Ishikawa (cell line): ENCODE data around the gene DNAJB13.

Experiments
- CEBPB ChIP-seq: IDR thresholded peaks from 2 replicates; pipeline ENCODE4 v1.6.1; 2012
- CREB1 ChIP-seq: IDR thresholded peaks from 2 replicates; pipeline ENCODE4 v1.6.1; 2012; ENCODE audit warnings: low read depth
- EGR1 ChIP-seq: IDR thresholded peaks from 2 replicates; pipeline ENCODE4 v1.6.1; 2012
- EP300 ChIP-seq: IDR thresholded peaks from 2 replicates; pipeline ENCODE4 v1.6.1; 2012; ENCODE audit warnings: borderline replicate concordance
- FOXM1 ChIP-seq: IDR thresholded peaks from 2 replicates; pipeline ENCODE4 v1.6.1; 2012; ENCODE audit warnings: low read depth, borderline replicate concordance
- NFIC ChIP-seq: IDR thresholded peaks from 2 replicates; pipeline ENCODE4 v1.6.1; 2012
- RAD21 ChIP-seq: IDR thresholded peaks from 2 replicates; pipeline ENCODE4 v1.6.1; 2012; ENCODE audit warnings: low read depth
- TAF1 ChIP-seq: IDR thresholded peaks from 2 replicates; pipeline ENCODE4 v1.6.1; 2012; ENCODE audit warnings: low read depth, mild to moderate bottlenecking
- TCF12 ChIP-seq: IDR thresholded peaks from 2 replicates; pipeline ENCODE4 v1.6.1; 2012; ENCODE audit warnings: low read depth
- TEAD4 ChIP-seq: IDR thresholded peaks from 2 replicates; pipeline ENCODE4 v1.6.1; 2012
- YY1 ChIP-seq: IDR thresholded peaks from 2 replicates; pipeline ENCODE4 v1.6.1; 2012; ENCODE audit warnings: low read depth
- ZBTB7A ChIP-seq: IDR thresholded peaks from 2 replicates; pipeline ENCODE4 v1.6.1; 2012; ENCODE audit warnings: low read depth
- TF ChIP-seq, protein P1 (sequence below): IDR thresholded peaks from 2 replicates; pipeline ENCODE4 v1.6.1; 2012; ENCODE audit warnings: low read depth, mild to moderate bottlenecking
- TF ChIP-seq, protein P2 (sequence below): IDR thresholded peaks from 2 replicates; pipeline ENCODE4 v1.6.1; 2012
- TF ChIP-seq, protein P3 (sequence below): IDR thresholded peaks from 2 replicates; pipeline ENCODE4 v1.6.1; 2012

DNAJB13 gene

DNA sequence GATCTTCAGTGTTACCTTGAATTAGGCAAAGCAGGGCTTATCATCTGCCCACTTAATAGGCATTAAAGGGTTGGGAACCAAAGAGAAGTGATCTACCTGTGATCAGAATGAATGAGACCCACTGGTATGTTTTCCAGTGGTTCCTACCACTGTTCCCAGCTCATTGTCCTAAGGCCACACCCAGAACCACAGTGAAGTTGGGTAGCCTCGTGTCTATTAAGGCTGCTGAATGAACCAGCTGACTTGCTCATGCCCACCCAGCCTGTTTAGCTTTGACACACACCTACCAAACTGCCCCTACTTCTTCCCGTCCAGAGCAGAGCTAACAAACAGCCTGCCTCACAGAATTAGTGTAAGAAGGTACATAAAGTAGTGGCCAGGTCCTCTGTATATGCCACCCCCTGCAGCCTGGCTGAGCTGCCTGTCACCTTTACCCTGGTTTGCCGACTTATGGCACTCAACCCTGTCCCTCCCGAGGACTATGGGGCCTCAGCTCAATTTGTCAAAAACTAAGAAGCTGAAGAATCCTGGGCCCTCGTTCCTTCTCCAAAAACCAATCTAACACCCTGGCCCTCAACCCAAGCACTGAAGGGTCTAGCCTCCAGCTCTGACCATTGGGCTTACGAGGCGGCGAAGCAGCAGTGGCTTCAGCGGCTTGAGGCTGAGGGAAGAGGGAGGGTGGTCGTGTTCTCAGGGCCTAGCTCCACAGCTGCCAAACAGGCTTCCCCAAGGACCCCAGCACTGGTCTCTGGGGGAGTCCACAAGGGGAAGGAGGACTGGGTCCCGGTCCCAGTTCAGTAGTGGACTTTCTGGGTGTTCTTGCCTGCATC lies 22.0 kb downstream of the DNAJB13 start:
- TF ChIP-seq, protein P1, sequence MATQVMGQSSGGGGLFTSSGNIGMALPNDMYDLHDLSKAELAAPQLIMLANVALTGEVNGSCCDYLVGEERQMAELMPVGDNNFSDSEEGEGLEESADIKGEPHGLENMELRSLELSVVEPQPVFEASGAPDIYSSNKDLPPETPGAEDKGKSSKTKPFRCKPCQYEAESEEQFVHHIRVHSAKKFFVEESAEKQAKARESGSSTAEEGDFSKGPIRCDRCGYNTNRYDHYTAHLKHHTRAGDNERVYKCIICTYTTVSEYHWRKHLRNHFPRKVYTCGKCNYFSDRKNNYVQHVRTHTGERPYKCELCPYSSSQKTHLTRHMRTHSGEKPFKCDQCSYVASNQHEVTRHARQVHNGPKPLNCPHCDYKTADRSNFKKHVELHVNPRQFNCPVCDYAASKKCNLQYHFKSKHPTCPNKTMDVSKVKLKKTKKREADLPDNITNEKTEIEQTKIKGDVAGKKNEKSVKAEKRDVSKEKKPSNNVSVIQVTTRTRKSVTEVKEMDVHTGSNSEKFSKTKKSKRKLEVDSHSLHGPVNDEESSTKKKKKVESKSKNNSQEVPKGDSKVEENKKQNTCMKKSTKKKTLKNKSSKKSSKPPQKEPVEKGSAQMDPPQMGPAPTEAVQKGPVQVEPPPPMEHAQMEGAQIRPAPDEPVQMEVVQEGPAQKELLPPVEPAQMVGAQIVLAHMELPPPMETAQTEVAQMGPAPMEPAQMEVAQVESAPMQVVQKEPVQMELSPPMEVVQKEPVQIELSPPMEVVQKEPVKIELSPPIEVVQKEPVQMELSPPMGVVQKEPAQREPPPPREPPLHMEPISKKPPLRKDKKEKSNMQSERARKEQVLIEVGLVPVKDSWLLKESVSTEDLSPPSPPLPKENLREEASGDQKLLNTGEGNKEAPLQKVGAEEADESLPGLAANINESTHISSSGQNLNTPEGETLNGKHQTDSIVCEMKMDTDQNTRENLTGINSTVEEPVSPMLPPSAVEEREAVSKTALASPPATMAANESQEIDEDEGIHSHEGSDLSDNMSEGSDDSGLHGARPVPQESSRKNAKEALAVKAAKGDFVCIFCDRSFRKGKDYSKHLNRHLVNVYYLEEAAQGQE = no peak
- TF ChIP-seq, protein P2, sequence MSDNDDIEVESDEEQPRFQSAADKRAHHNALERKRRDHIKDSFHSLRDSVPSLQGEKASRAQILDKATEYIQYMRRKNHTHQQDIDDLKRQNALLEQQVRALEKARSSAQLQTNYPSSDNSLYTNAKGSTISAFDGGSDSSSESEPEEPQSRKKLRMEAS = no peak
- no peak for TF ChIP-seq FOXM1

DNA sequence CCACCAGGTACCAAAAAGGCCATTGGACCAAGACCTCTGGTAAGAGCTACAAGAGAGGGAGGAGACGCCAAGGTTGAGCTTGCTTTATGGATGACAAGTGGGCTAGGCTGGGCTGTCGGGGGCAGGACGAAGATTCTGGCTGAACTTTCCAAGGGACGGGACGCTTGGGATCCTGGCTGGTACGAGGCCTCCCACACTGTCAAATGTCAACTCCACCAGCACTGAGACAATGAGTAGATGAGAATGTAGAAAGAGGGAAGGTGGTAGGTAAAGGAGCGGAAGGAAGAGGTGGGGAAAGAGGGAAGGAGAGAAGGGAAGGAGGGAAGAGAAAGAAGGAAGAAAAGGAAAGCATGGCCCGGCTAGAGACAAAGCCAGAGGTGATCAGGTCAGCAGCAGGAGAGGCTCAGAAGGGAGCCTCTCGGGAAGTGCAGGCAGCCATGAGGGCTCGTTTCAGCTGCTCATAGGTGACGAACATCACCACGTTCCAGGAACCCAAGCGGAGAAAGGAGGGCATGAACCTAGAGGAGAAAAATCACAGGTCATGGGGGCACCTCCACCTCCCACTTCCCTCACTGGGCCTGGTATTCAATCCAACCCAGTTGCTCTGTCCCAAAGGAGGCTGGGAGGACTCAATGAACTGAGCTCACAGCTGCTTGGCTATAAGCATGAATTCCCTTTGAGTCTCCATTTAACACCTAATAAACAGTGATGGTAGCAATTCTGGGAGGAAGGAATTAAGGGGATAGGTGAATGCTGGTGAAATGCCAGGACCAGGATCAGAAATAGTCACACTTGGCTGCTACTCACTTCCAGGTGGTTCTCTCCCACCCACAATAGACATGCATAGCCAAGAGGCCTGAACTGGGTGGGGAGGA lies 24.0 kb downstream of the DNAJB13 start:
- TF ChIP-seq, protein P2 = no peak
- TF ChIP-seq CREB1 = no peak
- no peak for TF ChIP-seq FOXM1
- no peak for TF ChIP-seq NFIC
- TF ChIP-seq ZBTB7A = no peak
- no peak for TF ChIP-seq RAD21
- no peak for TF ChIP-seq YY1
- no peak for TF ChIP-seq EGR1
- no peak for TF ChIP-seq TAF1
- TF ChIP-seq, protein P1 = no peak
- TF ChIP-seq EP300 = no peak

DNA sequence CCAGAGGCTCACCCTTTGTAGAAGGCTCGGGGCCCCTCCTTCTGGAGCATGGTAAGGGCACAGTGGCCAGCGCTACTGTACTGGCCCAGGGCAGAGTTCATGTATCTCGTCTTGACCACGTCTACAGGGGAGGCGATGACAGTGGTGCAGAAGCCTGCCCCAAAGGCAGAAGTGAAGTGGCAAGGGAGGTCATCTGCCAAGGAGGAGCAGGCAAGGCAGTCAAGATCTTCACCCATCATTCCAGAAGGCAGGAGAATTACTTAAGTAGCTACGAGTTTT lies 24.6 kb downstream of the DNAJB13 start:
- TF ChIP-seq YY1 (no peak), CREB1 (no peak), EP300 (no peak), TCF12 (no peak), RAD21 (no peak), EGR1 (no peak), FOXM1 (no peak), NFIC (no peak), ZBTB7A (no peak), CEBPB (no peak), TEAD4 (no peak)
- TF ChIP-seq, protein P3, sequence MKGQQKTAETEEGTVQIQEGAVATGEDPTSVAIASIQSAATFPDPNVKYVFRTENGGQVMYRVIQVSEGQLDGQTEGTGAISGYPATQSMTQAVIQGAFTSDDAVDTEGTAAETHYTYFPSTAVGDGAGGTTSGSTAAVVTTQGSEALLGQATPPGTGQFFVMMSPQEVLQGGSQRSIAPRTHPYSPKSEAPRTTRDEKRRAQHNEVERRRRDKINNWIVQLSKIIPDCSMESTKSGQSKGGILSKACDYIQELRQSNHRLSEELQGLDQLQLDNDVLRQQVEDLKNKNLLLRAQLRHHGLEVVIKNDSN = no peak

DNA sequence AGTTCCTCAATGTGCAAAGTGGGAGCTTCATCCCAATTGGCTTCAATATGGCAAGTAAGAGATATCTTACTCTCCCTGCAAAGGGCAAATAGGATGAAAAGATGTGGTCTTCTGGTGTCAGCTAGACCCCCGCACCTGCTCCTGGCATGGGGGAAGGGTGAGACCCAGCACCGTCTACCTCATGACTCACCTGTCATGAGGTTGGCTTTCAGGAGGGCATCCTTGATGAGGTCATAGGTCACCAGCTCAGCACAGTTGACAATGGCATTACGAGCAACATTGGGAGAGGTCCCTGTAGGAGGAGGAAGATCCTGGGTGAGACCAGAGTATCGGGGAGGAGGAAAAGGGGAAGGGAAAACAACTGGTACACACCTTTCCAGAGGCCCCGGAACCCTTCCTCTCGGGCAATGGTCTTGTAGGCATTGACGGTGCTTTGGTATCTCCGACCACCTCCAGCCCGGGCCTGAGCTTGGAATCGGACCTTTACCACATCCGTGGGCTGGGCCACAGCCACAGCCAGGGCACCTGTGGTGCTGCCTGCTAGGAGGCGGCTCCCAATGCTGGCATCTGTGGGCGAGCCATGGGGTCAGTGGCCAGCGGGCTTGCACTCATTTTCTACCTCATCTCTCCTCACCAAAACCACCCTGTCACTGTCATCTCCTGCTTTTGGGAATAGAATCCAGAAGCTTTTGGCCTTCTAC lies 25.8 kb downstream of the DNAJB13 start:
- no peak for TF ChIP-seq TCF12
- TF ChIP-seq TAF1 = no peak
- TF ChIP-seq, protein P1 = no peak
- TF ChIP-seq ZBTB7A = no peak
- TF ChIP-seq EGR1 = no peak
